Prostate gland (tissue), 2 donors: Measurements from ENCODE around the gene MYO7B.

ENCODE experiments used
- POLR2A ChIP-seq: fragments of 450-650 bp; IDR thresholded peaks from one replicate; pipeline ENCODE4 v1.6.1; 2016; ENCODE audit warnings: antibody characterized with exemption, mild to moderate bottlenecking
- TF ChIP-seq, protein P1 (sequence below), 4 experiments: fragments of 200-600 bp in 2 of 4; fragments of 450-650 bp in 2 of 4; sonication (generic) in 2 of 4; IDR thresholded peaks; 1 replicate in 3 of 4; 2 replicates in 1 of 4; pipeline ENCODE4 v1.5.1; 2016 to 2019; ENCODE audit warnings: antibody characterized with exemption in 4 of 4, mild to moderate bottlenecking in 2 of 4, moderate library complexity in 2 of 4

GRCh38 chr2:127656569-127657231, 121.2 kb downstream of the MYO7B start:
- no peak for TF ChIP-seq POLR2A
- TF ChIP-seq, protein P1, sequence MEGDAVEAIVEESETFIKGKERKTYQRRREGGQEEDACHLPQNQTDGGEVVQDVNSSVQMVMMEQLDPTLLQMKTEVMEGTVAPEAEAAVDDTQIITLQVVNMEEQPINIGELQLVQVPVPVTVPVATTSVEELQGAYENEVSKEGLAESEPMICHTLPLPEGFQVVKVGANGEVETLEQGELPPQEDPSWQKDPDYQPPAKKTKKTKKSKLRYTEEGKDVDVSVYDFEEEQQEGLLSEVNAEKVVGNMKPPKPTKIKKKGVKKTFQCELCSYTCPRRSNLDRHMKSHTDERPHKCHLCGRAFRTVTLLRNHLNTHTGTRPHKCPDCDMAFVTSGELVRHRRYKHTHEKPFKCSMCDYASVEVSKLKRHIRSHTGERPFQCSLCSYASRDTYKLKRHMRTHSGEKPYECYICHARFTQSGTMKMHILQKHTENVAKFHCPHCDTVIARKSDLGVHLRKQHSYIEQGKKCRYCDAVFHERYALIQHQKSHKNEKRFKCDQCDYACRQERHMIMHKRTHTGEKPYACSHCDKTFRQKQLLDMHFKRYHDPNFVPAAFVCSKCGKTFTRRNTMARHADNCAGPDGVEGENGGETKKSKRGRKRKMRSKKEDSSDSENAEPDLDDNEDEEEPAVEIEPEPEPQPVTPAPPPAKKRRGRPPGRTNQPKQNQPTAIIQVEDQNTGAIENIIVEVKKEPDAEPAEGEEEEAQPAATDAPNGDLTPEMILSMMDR (IDR thresholded peaks at IDR 0.05): no peak
